A549 (cell line): ENCODE data around the gene CLEC1A. TPM values are rescaled to one million over a fixed set of nuclear protein-coding genes. Genes with fewer than 3 reads are reported as not detected.

Experiments
- ATAC-seq, 2 experiments: fragments of 200-7000 bp in 1 of 2; fragments of >200 bp in 1 of 2; cut with Nextera tagmentation in 1 of 2; cut with Tn5 transposase in 1 of 2; 3 replicates each; pipeline versions ENCODE4 v1.8.0 to v1.9.1; 2018 to 2020; ENCODE audit warnings: mild to moderate bottlenecking in 1 of 2, moderate library complexity in 1 of 2
- CTCF ChIA-PET: fragments of 300-600 bp; sonication (Branson Sonifier 250); formaldehyde crosslinking; extraction: SDS; loops from one replicate; lab custom pipeline; 2021; ENCODE audit warnings: antibody characterized with exemption, inconsistent platforms; lab: Yijun Ruan, JAX
- POLR2A ChIA-PET: fragments of 350-600 bp; formaldehyde crosslinking; extraction: SDS; loops from one replicate; lab custom pipeline; 2021; ENCODE audit warnings: antibody characterized with exemption, inconsistent platforms; lab: Yijun Ruan, JAX
- DNase-seq, 2 experiments: peaks; one replicate each; pipeline versions ENCODE4 v3.0.0 to v3.0.0-alpha.2; 2011 to 2016; ENCODE audit warnings: low read depth in 1 of 2, low spot score in 1 of 2
- FAIRE-seq: peaks from 2 replicates; lab custom pipeline; 2011; peaks lifted over from hg19 to GRCh38; lab: Jason Lieb, UNC
- H3K27ac ChIP-seq, 2 experiments: fragments of >200 bp; sonication (Bioruptor Twin); formaldehyde crosslinking; 3 replicates each; pipeline ENCODE4 v1.5.1; 2016 to 2017
- H3K4me1 ChIP-seq: fragments of >200 bp; sonication (Bioruptor Twin); formaldehyde crosslinking; 3 replicates; pipeline ENCODE4 v1.6.1; 2016
- H3K4me2 ChIP-seq: fragments of >200 bp; sonication (Bioruptor Twin); formaldehyde crosslinking; 3 replicates; pipeline ENCODE4 v1.6.1; 2016
- H3K4me3 ChIP-seq: fragments of >200 bp; sonication (Bioruptor Twin); formaldehyde crosslinking; 3 replicates; pipeline ENCODE4 v1.5.1; 2016
- H3K9me3 ChIP-seq: fragments of >200 bp; sonication (Bioruptor Twin); formaldehyde crosslinking; 3 replicates; pipeline ENCODE4 v1.6.1; 2016
- MAFK ChIP-seq: fragments of 450-650 bp; IDR thresholded peaks from 2 replicates; pipeline ENCODE4 v1.6.1; 2014; ENCODE audit not compliant: partially characterized antibody
- WGBS: methylation state at CpG from one replicate; pipeline ENCODE4 v1.1.6; 2017; ENCODE audit errors: missing lambda C conversion rate; 5-methylcytosine and 5-hydroxymethylcytosine counted together
- polyA plus RNA-seq, 4 experiments: library from polyadenylated mRNA; depleted of rRNA in 3 of 4; stranded (reverse); fragments of >200 nt; fragmentation: RNase III in 1 of 4; extraction: RNeasy Plus Mini Kit Qiagen cat#74134 plus additional on column Dnase treatment in 1 of 4; gene quantifications; 2 replicates in 3 of 4; 3 replicates in 1 of 4; pipeline ENCODE4 v1.2.3, GENCODE V29; 2011 to 2017
- TF ChIP-seq, protein P1 (sequence below): fragments of 450-650 bp; IDR thresholded peaks from 2 replicates; pipeline ENCODE4 v1.6.1; 2014; ENCODE audit warnings: antibody characterized with exemption

CLEC1A gene
- polyA plus RNA-seq, 2 of the 4 experiments (the other 2 are of a cell fraction) = 0.06 TPM; not detected in 1

DNA sequence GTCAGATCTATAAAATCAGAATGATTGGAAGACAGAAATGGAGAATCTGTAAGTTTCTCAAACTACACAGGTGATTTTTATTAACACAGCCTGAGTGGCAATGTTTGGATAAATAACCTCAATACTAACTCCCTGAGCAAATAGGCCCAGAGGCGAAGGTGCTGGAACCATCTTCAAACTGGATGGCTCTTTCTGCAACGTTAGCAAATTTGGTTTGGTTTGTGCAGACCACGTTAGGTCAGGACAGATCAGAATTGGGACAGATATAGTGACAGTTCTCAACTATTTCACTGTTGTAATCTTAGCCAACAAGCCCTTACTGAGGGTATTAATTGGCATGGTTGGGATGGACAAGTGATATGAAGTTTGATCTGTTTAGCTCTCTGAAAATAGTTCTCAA is 77.4 kb downstream of the CLEC1A start:
- POLR2A ChIA-PET = no interaction called here
- Histone ChIP-seq H3K4me1 (peaks cover 7% of the 10 kb centered on the region; the same call in 2 of the 3 replicates), H3K4me2 (no peak overlapping the region), H3K4me3 (no peak overlapping the region)
- ATAC-seq (no peak), FAIRE-seq (no peak)
- CTCF ChIA-PET = no interaction called here
- TF ChIP-seq MAFK = peak; percentile 90
- TF ChIP-seq, protein P1, sequence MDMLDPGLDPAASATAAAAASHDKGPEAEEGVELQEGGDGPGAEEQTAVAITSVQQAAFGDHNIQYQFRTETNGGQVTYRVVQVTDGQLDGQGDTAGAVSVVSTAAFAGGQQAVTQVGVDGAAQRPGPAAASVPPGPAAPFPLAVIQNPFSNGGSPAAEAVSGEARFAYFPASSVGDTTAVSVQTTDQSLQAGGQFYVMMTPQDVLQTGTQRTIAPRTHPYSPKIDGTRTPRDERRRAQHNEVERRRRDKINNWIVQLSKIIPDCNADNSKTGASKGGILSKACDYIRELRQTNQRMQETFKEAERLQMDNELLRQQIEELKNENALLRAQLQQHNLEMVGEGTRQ = no peak
- TF ChIP-seq, all 56 proteins: peak for 1
- no peaks in the 10 kb centered on the region for H3K9me3 ChIP-seq
- 42% methylated on average over 3 of the region's 3 CpGs for WGBS
- H3K27ac ChIP-seq = no peak overlapping the region
- no peak for DNase-seq

Other genes with a start within 250 kb of the CLEC1A start
- gene CLEC2B, start 229.6 kb downstream of the CLEC1A start, polyA plus RNA-seq (2011; rRNA removed) = 2.1 and 2.2 TPM in 2 replicates
- 0.17 to 0.55 TPM (median 0.30 TPM) in 3 replicates for gene CLEC2B, start 229.6 kb downstream of the CLEC1A start, polyA plus RNA-seq (2017; fragmentation: RNase III; extraction: RNeasy Plus Mini Kit Qiagen cat#74134 plus additional on column Dnase treatment)
- gene KLRF2, start 217.5 kb downstream of the CLEC1A start, polyA plus RNA-seq (2011; rRNA removed) = not detected in 2 replicates
- not detected in 3 replicates for gene KLRF2, start 217.5 kb downstream of the CLEC1A start, polyA plus RNA-seq (2017; fragmentation: RNase III; extraction: RNeasy Plus Mini Kit Qiagen cat#74134 plus additional on column Dnase treatment)
- not detected in 2 replicates for gene CLEC2A, start 166.6 kb downstream of the CLEC1A start, polyA plus RNA-seq (2011; rRNA removed)
- not detected in 3 replicates for gene CLEC2A, start 166.6 kb downstream of the CLEC1A start, polyA plus RNA-seq (2017; fragmentation: RNase III; extraction: RNeasy Plus Mini Kit Qiagen cat#74134 plus additional on column Dnase treatment)
- gene CLEC12A, start 127.6 kb downstream of the CLEC1A start, polyA plus RNA-seq (2011; rRNA removed) = not detected in 2 replicates
- not detected in 3 replicates for gene CLEC12A, start 127.6 kb downstream of the CLEC1A start, polyA plus RNA-seq (2017; fragmentation: RNase III; extraction: RNeasy Plus Mini Kit Qiagen cat#74134 plus additional on column Dnase treatment)
- not detected in 2 replicates for gene CLEC1B, start 99.9 kb downstream of the CLEC1A start, polyA plus RNA-seq (2011; rRNA removed)
- not detected in 3 replicates for gene CLEC1B, start 99.9 kb downstream of the CLEC1A start, polyA plus RNA-seq (2017; fragmentation: RNase III; extraction: RNeasy Plus Mini Kit Qiagen cat#74134 plus additional on column Dnase treatment)
- not detected in 2 replicates for gene CLEC12B, start 88.4 kb downstream of the CLEC1A start, polyA plus RNA-seq (2011; rRNA removed)
- gene CLEC12B, start 88.4 kb downstream of the CLEC1A start, polyA plus RNA-seq (2017; fragmentation: RNase III; extraction: RNeasy Plus Mini Kit Qiagen cat#74134 plus additional on column Dnase treatment) = not detected in 3 replicates
- not detected in 2 replicates for gene CLEC9A, start 68.3 kb downstream of the CLEC1A start, polyA plus RNA-seq (2011; rRNA removed)
- gene CLEC9A, start 68.3 kb downstream of the CLEC1A start, polyA plus RNA-seq (2017; fragmentation: RNase III; extraction: RNeasy Plus Mini Kit Qiagen cat#74134 plus additional on column Dnase treatment) = not detected in 3 replicates
- gene CLEC7A, start 31.2 kb upstream of the CLEC1A start, polyA plus RNA-seq (2011; rRNA removed) = not detected in 2 replicates
- gene CLEC7A, start 31.2 kb upstream of the CLEC1A start, polyA plus RNA-seq (2017; fragmentation: RNase III; extraction: RNeasy Plus Mini Kit Qiagen cat#74134 plus additional on column Dnase treatment) = 0.08 TPM in 1 of 3 replicates, not detected in the others
- 0.59 and 0.95 TPM in 2 replicates for gene OLR1, start 73.1 kb upstream of the CLEC1A start, polyA plus RNA-seq (2011; rRNA removed)
- 0.44 to 0.92 TPM (median 0.81 TPM) in 3 replicates for gene OLR1, start 73.1 kb upstream of the CLEC1A start, polyA plus RNA-seq (2017; fragmentation: RNase III; extraction: RNeasy Plus Mini Kit Qiagen cat#74134 plus additional on column Dnase treatment)
- 0.08 and 0.39 TPM in 2 replicates for gene TMEM52B, start 80.0 kb upstream of the CLEC1A start, polyA plus RNA-seq (2011; rRNA removed)
- 0.05 to 0.08 TPM (median 0.05 TPM) in 3 replicates for gene TMEM52B, start 80.0 kb upstream of the CLEC1A start, polyA plus RNA-seq (2017; fragmentation: RNase III; extraction: RNeasy Plus Mini Kit Qiagen cat#74134 plus additional on column Dnase treatment)
- 46.2 and 58.6 TPM in 2 replicates for gene GABARAPL1, start 113.9 kb upstream of the CLEC1A start, polyA plus RNA-seq (2011; rRNA removed)
- 28.7 to 37.8 TPM (median 35.9 TPM) in 3 replicates for gene GABARAPL1, start 113.9 kb upstream of the CLEC1A start, polyA plus RNA-seq (2017; fragmentation: RNase III; extraction: RNeasy Plus Mini Kit Qiagen cat#74134 plus additional on column Dnase treatment)
- gene KLRD1, start 208.9 kb upstream of the CLEC1A start, polyA plus RNA-seq (2011; rRNA removed) = 0.01 TPM in 1 of 2 replicates, not detected in the other
- gene KLRD1, start 208.9 kb upstream of the CLEC1A start, polyA plus RNA-seq (2017; fragmentation: RNase III; extraction: RNeasy Plus Mini Kit Qiagen cat#74134 plus additional on column Dnase treatment) = not detected in 3 replicates